BLaER1 (cell line): Measurements from ENCODE around the gene SAMD9L.

Source experiments
- H3K27ac ChIP-seq: shearing (Covaris generic); formaldehyde crosslinking; 2 replicates; pipeline ENCODE4 v1.8.1; 2022
- H3K27me3 ChIP-seq: shearing (Covaris generic); formaldehyde crosslinking; 2 replicates; pipeline ENCODE4 v1.8.1; 2022
- H3K36me3 ChIP-seq: shearing (Covaris generic); formaldehyde crosslinking; 2 replicates; pipeline ENCODE4 v1.8.1; 2022
- H3K4me1 ChIP-seq: shearing (Covaris generic); formaldehyde crosslinking; 2 replicates; pipeline ENCODE4 v1.8.1; 2022
- H3K4me2 ChIP-seq: shearing (Covaris generic); formaldehyde crosslinking; 2 replicates; pipeline ENCODE4 v1.8.1; 2022
- H3K4me3 ChIP-seq: shearing (Covaris generic); formaldehyde crosslinking; 2 replicates; pipeline ENCODE4 v1.8.1; 2022
- H3K9ac ChIP-seq: shearing (Covaris generic); formaldehyde crosslinking; 2 replicates; pipeline ENCODE4 v1.8.1; 2022
- H3K9me3 ChIP-seq: shearing (Covaris generic); formaldehyde crosslinking; 2 replicates; pipeline ENCODE4 v1.8.1; 2022
- H4K20me1 ChIP-seq: shearing (Covaris generic); formaldehyde crosslinking; 2 replicates; pipeline ENCODE4 v1.8.1; 2022
- Cebpa-rat ChIP-seq: shearing (Covaris generic); IDR thresholded peaks from 2 replicates; pipeline ENCODE4 v1.8.1; 2022

The SAMD9L gene

GRCh38 chr7:93171606-93172226 is 23.5 kb upstream of the SAMD9L start:
- H3K9me3 ChIP-seq: peaks cover 28% of the 10 kb centered on the region
- TF ChIP-seq Cebpa-rat: no peak
- H3K36me3 ChIP-seq: no peaks in the 10 kb centered on the region
- no peak overlapping the region for H3K9ac ChIP-seq
- H3K27ac ChIP-seq: no peak overlapping the region
- H3K4me1 ChIP-seq: no peaks in the 10 kb centered on the region
- no peaks in the 10 kb centered on the region for H4K20me1 ChIP-seq
- no peak overlapping the region for H3K4me2 ChIP-seq
- no peak overlapping the region for H3K4me3 ChIP-seq
- H3K27me3 ChIP-seq: no peaks in the 10 kb centered on the region

- no peak overlapping the region for H3K4me3 ChIP-seq
- no peaks in the 10 kb centered on the region for H3K27me3 ChIP-seq
- H3K36me3 ChIP-seq: no peaks in the 10 kb centered on the region
- no peaks in the 10 kb centered on the region for H3K4me1 ChIP-seq
- no peak overlapping the region for H3K27ac ChIP-seq
- TF ChIP-seq Cebpa-rat: no peak
- H3K4me2 ChIP-seq: no peak overlapping the region
- no peak overlapping the region for H3K9ac ChIP-seq
- peaks cover 23% of the 10 kb centered on the region for H3K9me3 ChIP-seq
- no peaks in the 10 kb centered on the region for H4K20me1 ChIP-seq
Observed at GRCh38 chr7:93165447-93165846, 17.3 kb upstream of the SAMD9L start.

GRCh38 chr7:93164766-93165165 is 16.6 kb upstream of the SAMD9L start:
- no peak overlapping the region for H3K4me2 ChIP-seq
- no peaks in the 10 kb centered on the region for H3K36me3 ChIP-seq
- H3K4me1 ChIP-seq: no peaks in the 10 kb centered on the region
- H4K20me1 ChIP-seq: no peaks in the 10 kb centered on the region
- H3K27ac ChIP-seq: no peak overlapping the region
- no peak for TF ChIP-seq Cebpa-rat
- H3K9ac ChIP-seq: no peak overlapping the region
- no peak overlapping the region for H3K4me3 ChIP-seq
- H3K9me3 ChIP-seq: peaks cover 16% of the 10 kb centered on the region
- H3K27me3 ChIP-seq: no peaks in the 10 kb centered on the region

- H4K20me1 ChIP-seq: no peaks in the 10 kb centered on the region
- no peaks in the 10 kb centered on the region for H3K4me1 ChIP-seq
- TF ChIP-seq Cebpa-rat: no peak
- H3K4me3 ChIP-seq: no peak overlapping the region
- no peak overlapping the region for H3K27ac ChIP-seq
- H3K9ac ChIP-seq: no peak overlapping the region
- peaks cover 15% of the 10 kb centered on the region for H3K9me3 ChIP-seq
- no peaks in the 10 kb centered on the region for H3K36me3 ChIP-seq
- H3K4me2 ChIP-seq: no peak overlapping the region
- no peaks in the 10 kb centered on the region for H3K27me3 ChIP-seq
Observed at GRCh38 chr7:93161181-93161762, 13.1 kb upstream of the SAMD9L start.

GRCh38 chr7:93160410-93160809 is 12.2 kb upstream of the SAMD9L start:
- Histone ChIP-seq H3K27me3 (no peaks in the 10 kb centered on the region), H3K36me3 (no peaks in the 10 kb centered on the region), H3K9ac (no peak overlapping the region), H3K4me3 (no peak overlapping the region), H3K4me2 (no peak overlapping the region), H3K4me1 (no peaks in the 10 kb centered on the region), H3K9me3 (peaks cover 15% of the 10 kb centered on the region), H4K20me1 (no peaks in the 10 kb centered on the region), H3K27ac (no peak overlapping the region)
- TF ChIP-seq Cebpa-rat: no peak

- Histone ChIP-seq H4K20me1 (no peaks in the 10 kb centered on the region), H3K27me3 (no peaks in the 10 kb centered on the region)
- TF ChIP-seq Cebpa-rat: no peak
Observed at GRCh38 chr7:93159490-93159889, 11.3 kb upstream of the SAMD9L start.

GRCh38 chr7:93156884-93157283 is 8.7 kb upstream of the SAMD9L start:
- no peaks in the 10 kb centered on the region for H3K27me3 ChIP-seq
- H3K4me2 ChIP-seq: no peak overlapping the region
- H3K9ac ChIP-seq: no peak overlapping the region
- H3K36me3 ChIP-seq: no peaks in the 10 kb centered on the region
- peaks cover 8% of the 10 kb centered on the region for H3K9me3 ChIP-seq
- no peak for TF ChIP-seq Cebpa-rat
- H3K4me3 ChIP-seq: no peak overlapping the region
- H3K27ac ChIP-seq: no peak overlapping the region
- no peaks in the 10 kb centered on the region for H3K4me1 ChIP-seq
- H4K20me1 ChIP-seq: no peaks in the 10 kb centered on the region

More at GRCh38 chr7:93159490-93159889, 11.3 kb upstream of the SAMD9L start:
- Histone ChIP-seq H3K4me3 (no peak overlapping the region), H3K9ac (no peak overlapping the region), H3K36me3 (no peaks in the 10 kb centered on the region), H3K9me3 (peaks cover 15% of the 10 kb centered on the region), H3K4me1 (no peaks in the 10 kb centered on the region), H3K4me2 (no peak overlapping the region), H3K27ac (no peak overlapping the region)

GRCh38 chr7:93150200-93150835 is 2.1 kb upstream of the SAMD9L start:
- Histone ChIP-seq H3K9ac (no peak overlapping the region), H3K9me3 (no peaks in the 10 kb centered on the region), H3K36me3 (no peaks in the 10 kb centered on the region), H4K20me1 (no peaks in the 10 kb centered on the region), H3K4me2 (no peak overlapping the region), H3K4me3 (no peak overlapping the region), H3K27me3 (no peaks in the 10 kb centered on the region), H3K4me1 (peaks cover 30% of the 10 kb centered on the region), H3K27ac (no peak overlapping the region)
- TF ChIP-seq Cebpa-rat: no peak

- Histone ChIP-seq H4K20me1 (no peaks in the 10 kb centered on the region), H3K4me3 (no peak overlapping the region), H3K36me3 (no peaks in the 10 kb centered on the region), H3K9ac (no peak overlapping the region), H3K27me3 (no peaks in the 10 kb centered on the region), H3K4me2 (peak overlapping the region; percentile 73), H3K9me3 (no peaks in the 10 kb centered on the region), H3K27ac (peak overlapping the region; percentile 62), H3K4me1 (peaks cover 30% of the 10 kb centered on the region)
- TF ChIP-seq Cebpa-rat: no peak
Observed at GRCh38 chr7:93148727-93149126, 542 bp upstream of the SAMD9L start.

GRCh38 chr7:93147363-93147762 is 822 bp downstream of the SAMD9L start:
- Histone ChIP-seq H4K20me1 (no peaks in the 10 kb centered on the region), H3K9me3 (no peaks in the 10 kb centered on the region), H3K27ac (0 out of 2 replicates have a peak overlapping the region, but pooled peaks have one; percentile 62), H3K9ac (peak overlapping the region; percentile 70), H3K4me2 (peak overlapping the region; percentile 73), H3K27me3 (no peaks in the 10 kb centered on the region), H3K4me1 (peaks cover 30% of the 10 kb centered on the region), H3K4me3 (peak overlapping the region; percentile 60), H3K36me3 (no peaks in the 10 kb centered on the region)
- no peak for TF ChIP-seq Cebpa-rat
